Measurements from ENCODE around the gene SUCO.
A peak's percentile ranks its signal among the peaks of the same experiment; 100 is the strongest.

Gene SUCO

GRCh38 chr1:172515436-172515835 is 17.5 kb upstream of the SUCO start:
- no peak for DNase-seq (ENCODE audit: low read depth in 2 of 2)

GRCh38 chr1:172515927-172516326 is 17.0 kb upstream of the SUCO start:
- no peak for DNase-seq (ENCODE audit: low read depth in 2 of 2)

GRCh38 chr1:172517081-172517480 is 15.9 kb upstream of the SUCO start:
- DNase-seq (ENCODE audit: low read depth in 2 of 2), result no peak

GRCh38 chr1:172517545-172517944 is 15.4 kb upstream of the SUCO start:
- DNase-seq (ENCODE audit: low read depth in 2 of 2), result no peak

GRCh38 chr1:172529304-172529703 is 3.6 kb upstream of the SUCO start:
- no peak for DNase-seq (ENCODE audit: low read depth in 2 of 2)

GRCh38 chr1:172530000-172530399 is 3.0 kb upstream of the SUCO start:
- DNase-seq (ENCODE audit: low read depth in 2 of 2), result no peak

- no peak for DNase-seq (ENCODE audit: low read depth in 2 of 2)
Measured at GRCh38 chr1:172531412-172532182, 1.4 kb upstream of the SUCO start.

GRCh38 chr1:172532183-172532699 is 709 bp upstream of the SUCO start:
- peak; percentile 53 to 78 for DNase-seq (ENCODE audit: low read depth in 2 of 2)

GRCh38 chr1:172533513-172534151 is 682 bp downstream of the SUCO start:
- peak; percentile 1 to 16 for DNase-seq (ENCODE audit: low read depth in 2 of 2)

GRCh38 chr1:172536256-172536655 is 3.3 kb downstream of the SUCO start:
- DNase-seq (ENCODE audit: low read depth in 2 of 2), result no peak

- DNase-seq (ENCODE audit: low read depth in 2 of 2), result no peak
Measured at GRCh38 chr1:172537366-172537765, 4.4 kb downstream of the SUCO start.

GRCh38 chr1:172537827-172538391 is 5.0 kb downstream of the SUCO start:
- no peak for DNase-seq (ENCODE audit: low read depth in 2 of 2)

GRCh38 chr1:172540635-172541034 is 7.7 kb downstream of the SUCO start:
- no peak for DNase-seq (ENCODE audit: low read depth in 2 of 2)

GRCh38 chr1:172544481-172545104 is 11.6 kb downstream of the SUCO start:
- DNase-seq (ENCODE audit: low read depth in 2 of 2), result no peak

- no peak for DNase-seq (ENCODE audit: low read depth in 2 of 2)
Measured at GRCh38 chr1:172545396-172546004, 12.6 kb downstream of the SUCO start.

- no peak for DNase-seq (ENCODE audit: low read depth in 2 of 2)
Measured at GRCh38 chr1:172547071-172547470, 14.1 kb downstream of the SUCO start.

GRCh38 chr1:172549621-172550280 is 16.8 kb downstream of the SUCO start:
- no peak for DNase-seq (ENCODE audit: low read depth in 2 of 2)

GRCh38 chr1:172551279-172551678 is 18.3 kb downstream of the SUCO start:
- no peak for DNase-seq (ENCODE audit: low read depth in 2 of 2)

GRCh38 chr1:172554915-172555314 is 22.0 kb downstream of the SUCO start:
- DNase-seq (ENCODE audit: low read depth in 2 of 2), result no peak

- no peak for DNase-seq (ENCODE audit: low read depth in 2 of 2)
Measured at GRCh38 chr1:172556461-172556860, 23.5 kb downstream of the SUCO start.

- DNase-seq (ENCODE audit: low read depth in 2 of 2), result no peak
Measured at GRCh38 chr1:172557270-172557669, 24.3 kb downstream of the SUCO start.
